ENCODE results near the gene ABCC6.
"Not testable (repeated sequence)": the region's sequence is repeated elsewhere in the genome, so short reads cannot be mapped to it uniquely, and the experiment has no call there.

DNA sequence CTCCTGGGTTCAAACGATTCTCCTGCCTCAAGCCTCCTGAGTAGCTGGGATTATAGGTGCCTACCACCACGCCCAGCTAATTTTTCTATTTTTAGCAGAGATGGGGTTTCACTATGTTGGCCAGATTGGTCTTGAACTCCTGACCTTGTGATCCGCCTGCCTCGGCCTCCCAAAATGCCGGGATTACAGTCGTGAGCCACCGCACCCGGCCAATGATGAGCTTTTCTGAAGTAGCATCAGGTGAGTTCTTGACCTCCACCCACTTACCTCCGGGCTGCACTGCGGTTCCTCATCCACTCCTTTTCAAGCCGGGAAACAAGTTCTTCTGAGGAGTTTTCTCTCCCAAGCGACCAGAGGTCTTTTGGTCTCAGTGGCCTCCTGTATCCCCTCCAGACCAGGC lies 14.8 kb downstream of the ABCC6 start:
- TF ChIP-seq, protein P1, sequence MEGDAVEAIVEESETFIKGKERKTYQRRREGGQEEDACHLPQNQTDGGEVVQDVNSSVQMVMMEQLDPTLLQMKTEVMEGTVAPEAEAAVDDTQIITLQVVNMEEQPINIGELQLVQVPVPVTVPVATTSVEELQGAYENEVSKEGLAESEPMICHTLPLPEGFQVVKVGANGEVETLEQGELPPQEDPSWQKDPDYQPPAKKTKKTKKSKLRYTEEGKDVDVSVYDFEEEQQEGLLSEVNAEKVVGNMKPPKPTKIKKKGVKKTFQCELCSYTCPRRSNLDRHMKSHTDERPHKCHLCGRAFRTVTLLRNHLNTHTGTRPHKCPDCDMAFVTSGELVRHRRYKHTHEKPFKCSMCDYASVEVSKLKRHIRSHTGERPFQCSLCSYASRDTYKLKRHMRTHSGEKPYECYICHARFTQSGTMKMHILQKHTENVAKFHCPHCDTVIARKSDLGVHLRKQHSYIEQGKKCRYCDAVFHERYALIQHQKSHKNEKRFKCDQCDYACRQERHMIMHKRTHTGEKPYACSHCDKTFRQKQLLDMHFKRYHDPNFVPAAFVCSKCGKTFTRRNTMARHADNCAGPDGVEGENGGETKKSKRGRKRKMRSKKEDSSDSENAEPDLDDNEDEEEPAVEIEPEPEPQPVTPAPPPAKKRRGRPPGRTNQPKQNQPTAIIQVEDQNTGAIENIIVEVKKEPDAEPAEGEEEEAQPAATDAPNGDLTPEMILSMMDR (IDR thresholded peaks at IDR 0.05; ENCODE audit: extremely low read depth in 1 of 2, insufficient read depth in 1 of 2, low read depth in 1 of 2, low read length in 2 of 2), result not testable (repeated sequence)
- not testable (repeated sequence) for TF ChIP-seq POLR2A (IDR thresholded peaks at IDR 0.05; ENCODE audit: low read depth, low read length); EZH2 (IDR thresholded peaks at IDR 0.05; ENCODE audit: borderline replicate concordance, low read depth, low read length, severe bottlenecking)
- TF ChIP-seq, protein P2, sequence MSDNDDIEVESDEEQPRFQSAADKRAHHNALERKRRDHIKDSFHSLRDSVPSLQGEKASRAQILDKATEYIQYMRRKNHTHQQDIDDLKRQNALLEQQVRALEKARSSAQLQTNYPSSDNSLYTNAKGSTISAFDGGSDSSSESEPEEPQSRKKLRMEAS (IDR thresholded peaks at IDR 0.05; ENCODE audit: insufficient read depth, insufficient read length), result not testable (repeated sequence)

Measured in endothelial cell of umbilical vein (primary cell).